Measurements from ENCODE around the gene MYO3B. TPM values are rescaled to one million over a fixed set of nuclear protein-coding genes. Genes with fewer than 3 reads are reported as not detected.

Gene MYO3B
- total RNA-seq, 4 donors from 2014 or later = 0.48 TPM; not detected in 3

DNA sequence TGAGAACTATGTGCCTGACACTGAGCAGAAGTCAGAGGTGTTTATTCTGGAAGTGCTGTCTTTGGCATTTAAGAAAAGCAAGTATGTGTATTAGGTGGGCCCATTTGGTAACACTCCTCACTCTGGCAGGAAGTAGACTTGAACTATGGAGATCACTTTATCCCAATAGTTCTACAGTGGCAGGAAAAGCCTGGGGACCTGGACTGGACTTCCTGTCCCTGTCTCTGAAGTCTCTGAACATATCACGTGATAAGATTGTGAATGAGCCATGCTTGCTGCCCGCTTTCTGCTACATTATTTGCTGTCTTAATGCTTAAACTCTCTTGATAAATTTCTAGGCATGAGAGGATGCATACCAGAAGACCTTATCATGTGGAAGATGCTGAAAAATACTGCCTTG, 203.7 kb downstream of the MYO3B start:
- H3K27ac ChIP-seq = no peak overlapping the region
- no peaks in the 10 kb centered on the region for H3K36me3 ChIP-seq
- intact Hi-C loops (cut with DNase I; ENCODE audit: low total_unique reads) (no loop called here), in situ Hi-C loops (cut with MboI; ENCODE audit: low pct_ligation_motif_present in 1 of 4, low pct_unique_long_range_greater_than_20kb in 1 of 4, low sequenced_read_pairs in 3 of 4) (no loop called here)
- 67 to 80% methylated on average over 2 of the region's 2 CpGs for WGBS, 2 donors (ENCODE audit: low coverage in 1 of 2)
- H3K27me3 ChIP-seq = peaks cover 15% of the 10 kb centered on the region
- H3K9me3 ChIP-seq = no peaks in the 10 kb centered on the region
- peaks cover 0 to 13% (median 0%) of the 10 kb centered on the region in 4 donors for H3K4me1 ChIP-seq
- H3K4me3 ChIP-seq = no peak overlapping the region
- TF ChIP-seq, protein P1, sequence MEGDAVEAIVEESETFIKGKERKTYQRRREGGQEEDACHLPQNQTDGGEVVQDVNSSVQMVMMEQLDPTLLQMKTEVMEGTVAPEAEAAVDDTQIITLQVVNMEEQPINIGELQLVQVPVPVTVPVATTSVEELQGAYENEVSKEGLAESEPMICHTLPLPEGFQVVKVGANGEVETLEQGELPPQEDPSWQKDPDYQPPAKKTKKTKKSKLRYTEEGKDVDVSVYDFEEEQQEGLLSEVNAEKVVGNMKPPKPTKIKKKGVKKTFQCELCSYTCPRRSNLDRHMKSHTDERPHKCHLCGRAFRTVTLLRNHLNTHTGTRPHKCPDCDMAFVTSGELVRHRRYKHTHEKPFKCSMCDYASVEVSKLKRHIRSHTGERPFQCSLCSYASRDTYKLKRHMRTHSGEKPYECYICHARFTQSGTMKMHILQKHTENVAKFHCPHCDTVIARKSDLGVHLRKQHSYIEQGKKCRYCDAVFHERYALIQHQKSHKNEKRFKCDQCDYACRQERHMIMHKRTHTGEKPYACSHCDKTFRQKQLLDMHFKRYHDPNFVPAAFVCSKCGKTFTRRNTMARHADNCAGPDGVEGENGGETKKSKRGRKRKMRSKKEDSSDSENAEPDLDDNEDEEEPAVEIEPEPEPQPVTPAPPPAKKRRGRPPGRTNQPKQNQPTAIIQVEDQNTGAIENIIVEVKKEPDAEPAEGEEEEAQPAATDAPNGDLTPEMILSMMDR (IDR thresholded peaks at IDR 0.05) = no peak
- no peak for TF ChIP-seq POLR2A (IDR thresholded peaks at IDR 0.05)
- TF ChIP-seq POLR2AphosphoS5 (IDR thresholded peaks at IDR 0.05) = no peak
- TF ChIP-seq EP300 (IDR thresholded peaks at IDR 0.05; ENCODE audit: low read depth) = no peak
- DNase-seq = no peak

DNA sequence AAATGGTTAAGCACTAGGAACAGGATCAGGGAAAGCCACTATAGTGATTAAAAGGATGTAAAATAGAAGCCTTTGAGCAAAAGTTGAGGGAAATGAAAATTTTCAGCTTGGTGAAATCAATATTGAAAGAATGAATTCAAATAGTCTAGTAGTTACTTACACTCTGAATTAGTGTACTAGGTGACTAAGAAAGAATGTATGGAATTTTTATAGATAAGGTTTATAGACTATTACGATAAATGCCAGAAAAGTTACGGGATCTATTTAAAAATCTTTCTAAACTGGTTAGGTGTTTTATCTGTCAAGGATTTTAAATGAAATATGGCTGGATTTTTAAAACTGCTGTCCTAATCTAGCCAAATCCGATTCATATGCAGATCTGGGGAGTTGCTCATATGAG, 208.6 kb downstream of the MYO3B start:
- no peaks in the 10 kb centered on the region for H3K4me1 ChIP-seq
- 42 to 61% methylated on average over 3 of the region's 3 CpGs for WGBS, 2 donors (ENCODE audit: low coverage in 1 of 2)
- H3K27me3 ChIP-seq = peaks cover 30% of the 10 kb centered on the region
- H3K36me3 ChIP-seq = no peaks in the 10 kb centered on the region
- H3K9me3 ChIP-seq = no peaks in the 10 kb centered on the region
- TF ChIP-seq, protein P1 (IDR thresholded peaks at IDR 0.05) = no peak
- TF ChIP-seq POLR2AphosphoS5 (IDR thresholded peaks at IDR 0.05) = no peak
- TF ChIP-seq POLR2A (IDR thresholded peaks at IDR 0.05) = no peak
- TF ChIP-seq EP300 (IDR thresholded peaks at IDR 0.05; ENCODE audit: low read depth) = no peak
- H3K27ac ChIP-seq = no peak overlapping the region
- no peak overlapping the region for H3K4me3 ChIP-seq
- intact Hi-C loops (cut with DNase I; ENCODE audit: low total_unique reads) = no loop called here
- no peak for DNase-seq
- in situ Hi-C loops (cut with MboI; ENCODE audit: low pct_ligation_motif_present in 1 of 4, low pct_unique_long_range_greater_than_20kb in 1 of 4, low sequenced_read_pairs in 3 of 4) = no loop called here

DNA sequence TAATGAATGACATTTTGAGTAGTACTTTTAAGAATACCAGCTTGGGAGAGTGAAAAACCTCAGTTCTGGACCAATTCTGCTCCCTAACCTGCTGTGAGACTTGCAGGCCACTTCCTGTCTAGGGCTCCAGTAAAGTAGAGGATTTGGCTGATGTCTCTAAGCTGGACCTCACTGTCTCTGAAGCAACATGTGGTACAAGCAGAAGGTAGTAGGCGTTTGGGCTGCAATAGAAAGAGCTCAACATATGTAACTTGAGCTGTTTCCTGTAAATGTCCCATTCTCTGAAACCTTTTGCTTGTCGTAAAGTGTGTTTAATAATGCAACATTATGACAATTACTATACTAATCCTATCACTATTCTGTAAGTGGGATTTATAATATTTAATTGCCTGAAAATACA, 213.1 kb downstream of the MYO3B start:
- Histone ChIP-seq H3K4me1 (no peaks in the 10 kb centered on the region), H3K9me3 (no peaks in the 10 kb centered on the region), H3K27me3 (peaks cover 45% of the 10 kb centered on the region), H3K27ac (no peak overlapping the region), H3K36me3 (no peaks in the 10 kb centered on the region), H3K4me3 (no peak overlapping the region)
- DNase-seq = no peak
- TF ChIP-seq POLR2A (IDR thresholded peaks at IDR 0.05) = no peak
- TF ChIP-seq POLR2AphosphoS5 (IDR thresholded peaks at IDR 0.05) = no peak
- no peak for TF ChIP-seq EP300 (IDR thresholded peaks at IDR 0.05; ENCODE audit: low read depth)
- TF ChIP-seq, protein P1 (IDR thresholded peaks at IDR 0.05) = no peak
- in situ Hi-C loops (cut with MboI; ENCODE audit: low pct_ligation_motif_present in 1 of 4, low pct_unique_long_range_greater_than_20kb in 1 of 4, low sequenced_read_pairs in 3 of 4) = no loop called here
- WGBS, 2 donors (ENCODE audit: low coverage in 1 of 2) = 50 to 71% methylated on average over 2 of the region's 2 CpGs
- intact Hi-C loops (cut with DNase I; ENCODE audit: low total_unique reads) = no loop called here

DNA sequence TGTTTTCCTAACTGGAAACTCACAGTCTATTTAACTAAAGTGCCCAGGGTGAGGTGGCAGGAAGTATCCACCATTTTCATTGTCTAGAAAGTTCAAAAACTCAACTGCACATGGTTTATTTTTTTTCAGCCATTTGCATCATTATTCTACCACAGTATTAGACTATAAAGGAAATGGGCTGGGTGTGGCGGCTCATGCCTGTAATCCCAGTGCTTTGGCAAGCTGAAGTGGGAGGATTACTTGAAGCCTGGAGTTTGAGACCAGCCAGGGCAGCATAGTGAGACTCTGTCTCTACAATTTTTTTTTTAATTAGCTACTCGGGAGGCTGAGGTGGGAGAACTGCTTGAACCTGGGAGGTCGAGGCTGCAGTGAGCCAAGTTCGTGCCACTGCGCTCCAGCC, 213.8 kb downstream of the MYO3B start:
- TF ChIP-seq POLR2A (IDR thresholded peaks at IDR 0.05) (no peak), EP300 (IDR thresholded peaks at IDR 0.05; ENCODE audit: low read depth) (no peak)
- TF ChIP-seq, protein P1 (IDR thresholded peaks at IDR 0.05) = no peak
- DNase-seq = no peak
- Histone ChIP-seq H3K4me1 (no peaks in the 10 kb centered on the region), H3K27me3 (peaks cover 45% of the 10 kb centered on the region), H3K27ac (no peak overlapping the region), H3K9me3 (no peaks in the 10 kb centered on the region), H3K36me3 (no peaks in the 10 kb centered on the region), H3K4me3 (no peak overlapping the region)
- 77% methylated on average over 5 of the region's 5 CpGs; no CpG with 5 or more reads in 1 of the 2 donors for WGBS, 2 donors (ENCODE audit: low coverage in 1 of 2)
- in situ Hi-C loops (cut with MboI; ENCODE audit: low pct_ligation_motif_present in 1 of 4, low pct_unique_long_range_greater_than_20kb in 1 of 4, low sequenced_read_pairs in 3 of 4) (no loop called here), intact Hi-C loops (cut with DNase I; ENCODE audit: low total_unique reads) (no loop called here)
